8988T (cell line): ENCODE data around the gene BLNK.
"Not testable (repeated sequence)": the region's sequence is repeated elsewhere in the genome, so short reads cannot be mapped to it uniquely, and the experiment has no call there.

Experiments
- DNase-seq: peaks from one replicate; pipeline ENCODE4 v3.0.0; 2011

BLNK gene

GRCh38 chr10:96271016-96271815 lies at the start of gene BLNK:
Gene BLNK (minus strand): TSS chr10:96271569. CDS start chr10:96271398, 171 bp downstream.
- no peak for DNase-seq

GRCh38 chr10:96319754-96320474 lies 48.5 kb upstream of the BLNK start:
- no peak for DNase-seq

- DNase-seq = no peak
Measured at GRCh38 chr10:96317067-96317833, 45.9 kb upstream of the BLNK start.

DNA sequence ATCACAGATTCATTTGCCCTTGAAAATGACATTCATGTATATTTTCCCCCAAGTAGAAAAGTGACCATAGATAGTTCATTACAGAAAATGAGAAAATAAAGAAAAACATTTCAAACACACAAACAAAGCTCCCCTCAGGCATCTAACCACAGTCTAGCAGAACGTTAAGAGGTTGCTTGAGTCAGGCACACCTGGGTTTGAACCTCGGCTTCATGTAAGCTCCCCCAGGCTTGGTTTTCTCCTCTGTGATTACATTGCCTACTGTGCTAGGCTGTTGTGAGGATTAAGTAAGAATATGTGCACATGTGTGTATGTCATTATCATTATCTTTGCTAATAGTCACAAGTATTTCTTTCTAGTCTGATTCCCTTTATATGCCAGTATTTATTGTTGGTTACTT lies 42.0 kb upstream of the BLNK start:
- DNase-seq = no peak

- no peak for DNase-seq
Measured at GRCh38 chr10:96311180-96311715, 39.9 kb upstream of the BLNK start.

GRCh38 chr10:96310321-96310669 lies 38.9 kb upstream of the BLNK start:
- DNase-seq = no peak

DNA sequence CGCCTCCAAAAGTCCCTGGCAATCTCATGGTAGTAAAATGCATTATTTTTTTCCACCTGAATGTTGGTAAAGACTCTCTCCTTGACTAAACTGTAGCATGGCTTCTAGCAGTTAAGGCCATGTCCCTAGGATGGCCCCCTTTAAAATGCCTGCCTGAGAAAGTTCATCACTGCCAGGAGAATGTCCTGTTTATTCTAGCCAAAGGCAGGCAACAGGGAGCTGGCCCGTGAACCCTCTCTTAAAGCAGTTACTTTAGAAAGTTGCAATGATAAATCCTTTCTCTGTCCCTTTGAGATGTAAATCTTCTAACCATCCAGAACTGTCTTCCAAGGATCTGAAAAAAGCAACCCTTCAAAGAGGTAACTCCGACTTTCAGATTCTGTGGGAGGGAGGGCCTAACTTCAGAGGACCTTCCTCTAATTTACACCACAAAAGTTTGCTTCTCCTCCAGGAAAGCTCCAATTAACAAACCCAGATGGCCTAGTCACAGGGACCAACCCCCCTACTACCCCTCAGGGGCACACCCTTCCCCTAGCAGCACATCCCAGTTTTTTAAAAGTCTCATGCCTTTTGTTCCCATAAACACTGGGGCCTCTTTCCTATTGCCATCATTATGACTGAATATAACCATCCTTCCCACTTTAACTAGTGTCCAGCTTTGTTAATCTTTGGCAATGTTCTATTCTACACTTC lies 38.4 kb upstream of the BLNK start:
- DNase-seq = no peak

DNA sequence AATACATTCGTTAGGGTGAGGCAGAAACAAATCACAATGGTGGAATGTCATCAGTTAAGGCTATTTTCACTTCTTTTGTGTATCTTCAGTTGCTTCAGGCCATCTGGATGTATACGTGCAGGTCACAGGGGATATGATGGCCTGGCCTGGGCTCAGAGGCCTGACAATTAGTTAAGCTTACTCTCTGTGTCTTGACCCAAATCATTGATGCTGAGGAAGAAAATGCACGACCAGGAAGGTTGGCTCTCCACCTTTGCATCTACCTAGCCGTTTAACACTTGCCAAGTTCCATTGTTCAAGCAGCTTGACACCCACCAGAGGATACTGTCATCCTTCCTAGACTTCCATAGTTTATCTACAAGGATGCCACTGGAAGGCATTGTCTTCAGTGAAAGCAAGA lies 37.5 kb upstream of the BLNK start:
- not testable (repeated sequence) for DNase-seq

- DNase-seq = no peak
Measured at GRCh38 chr10:96306516-96306915, 35.1 kb upstream of the BLNK start.

- no peak for DNase-seq
Measured at GRCh38 chr10:96305019-96305418, 33.6 kb upstream of the BLNK start.

- DNase-seq = no peak
Measured at GRCh38 chr10:96304230-96304629, 32.9 kb upstream of the BLNK start, which contains the start of gene DNTT. Gene DNTT (plus strand): TSS chr10:96304434. CDS start chr10:96304498, 64 bp downstream.

- DNase-seq = no peak
Measured at GRCh38 chr10:96301616-96302015, 30.2 kb upstream of the BLNK start.

- DNase-seq = no peak
Measured at GRCh38 chr10:96299383-96299782, 28.0 kb upstream of the BLNK start.

DNA sequence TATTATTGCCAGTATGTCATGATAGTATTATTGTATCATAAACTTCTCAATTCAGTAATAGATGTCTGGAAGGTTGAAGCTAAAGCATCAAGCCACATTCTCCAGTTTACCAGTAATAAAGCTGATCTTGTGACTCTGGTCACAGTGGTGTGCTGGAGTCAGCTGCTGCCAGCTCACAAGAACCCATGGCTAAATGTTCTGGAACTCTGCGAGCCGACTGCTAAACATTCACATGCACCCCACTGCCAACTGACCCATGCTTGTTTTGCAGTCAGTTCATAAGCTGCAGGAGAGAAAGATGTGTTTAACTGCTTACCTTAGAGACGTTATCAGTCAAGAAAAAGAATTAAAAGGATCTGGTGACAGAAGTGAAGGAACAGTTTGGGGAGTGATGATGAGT lies 27.0 kb upstream of the BLNK start:
- no peak for DNase-seq

- no peak for DNase-seq
Measured at GRCh38 chr10:96297486-96297885, 26.1 kb upstream of the BLNK start.

DNA sequence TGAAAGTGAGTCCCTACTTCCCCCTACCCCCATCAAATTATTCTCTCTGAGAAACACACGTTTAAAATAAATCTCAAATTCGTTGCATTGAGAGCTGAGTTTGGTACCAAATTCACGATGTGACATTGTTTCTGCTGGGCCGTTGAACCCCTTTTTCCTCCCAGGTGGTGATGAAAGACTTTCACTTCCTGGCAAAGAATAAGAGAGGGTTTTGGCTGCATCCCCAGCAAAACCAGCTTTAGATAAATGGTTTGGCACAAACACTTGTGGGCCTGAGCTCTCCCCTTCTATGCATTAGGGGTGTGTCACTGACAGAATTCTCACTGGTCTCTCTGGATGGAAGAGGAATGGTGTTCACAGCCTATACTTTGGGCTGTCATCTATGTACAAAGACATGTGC lies 24.1 kb upstream of the BLNK start:
- DNase-seq = no peak

DNA sequence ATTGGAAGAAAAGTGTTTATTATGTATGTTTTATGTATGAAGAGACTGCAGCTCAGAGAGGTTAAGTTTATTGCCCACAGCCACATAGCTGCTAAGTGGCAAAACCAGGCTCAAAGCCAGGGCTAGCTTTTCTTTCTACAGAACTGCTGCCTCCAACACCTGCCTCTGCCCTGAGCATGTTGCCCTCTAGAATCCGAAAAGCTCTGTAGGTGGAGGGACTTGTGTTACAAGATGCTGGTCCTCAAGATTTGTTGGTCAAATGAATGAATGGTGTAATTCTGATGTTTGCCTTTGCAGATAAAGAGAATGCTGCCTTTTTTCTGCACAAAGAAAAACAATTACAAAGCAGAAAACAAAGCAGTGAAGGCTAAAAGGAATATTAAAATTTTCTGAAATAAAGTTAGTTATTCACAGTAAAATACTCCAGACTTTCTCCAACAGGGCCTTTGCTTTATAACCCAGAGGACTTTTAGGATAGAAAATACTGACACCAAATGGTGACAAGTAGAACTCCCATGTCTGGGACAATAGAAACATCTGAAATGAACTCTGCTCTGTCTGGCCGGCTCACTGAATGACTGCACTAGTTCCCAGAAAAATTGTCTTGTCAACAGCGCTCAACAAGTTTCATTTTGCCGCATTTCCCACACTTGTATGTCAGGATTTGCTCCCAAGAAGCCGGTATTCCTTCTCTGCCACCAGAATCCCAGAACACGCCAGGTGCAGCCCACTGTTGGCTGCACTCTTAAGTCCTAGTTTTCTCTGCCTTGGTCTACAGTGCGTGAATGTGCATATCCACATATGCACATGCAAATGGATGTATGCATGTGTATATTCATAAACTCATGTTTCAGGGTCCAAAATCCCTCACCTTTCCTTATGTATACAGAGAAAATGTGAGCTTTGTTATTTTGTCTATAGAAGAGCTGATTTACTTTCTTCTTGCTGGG lies 21.9 kb upstream of the BLNK start:
- no peak for DNase-seq

GRCh38 chr10:96290368-96291133 lies 19.2 kb upstream of the BLNK start:
- DNase-seq = no peak

GRCh38 chr10:96289218-96289910 lies 18.0 kb upstream of the BLNK start:
- DNase-seq = no peak

- DNase-seq = no peak
Measured at GRCh38 chr10:96288151-96288621, 16.8 kb upstream of the BLNK start.
